H1 (cell line): ENCODE measurements around the gene ASAP2. TPM values are rescaled to one million over a fixed set of nuclear protein-coding genes. Genes with fewer than 3 reads are reported as not detected.

Experiments
- CTCF ChIA-PET: fragments of 300-600 bp; sonication (Branson Sonifier 250); formaldehyde crosslinking; loops from one replicate; lab custom pipeline; 2021; ENCODE audit not compliant: partially characterized antibody; lab: Charles Lee
- POLR2A ChIA-PET: fragments of 300-600 bp; sonication (Branson Sonifier 250); formaldehyde crosslinking; loops from one replicate; lab custom pipeline; 2021; ENCODE audit warnings: inconsistent platforms; ENCODE audit not compliant: partially characterized antibody; lab: Charles Lee
- DNase-seq, 2 experiments: peaks; one replicate each; pipeline versions ENCODE4 v3.0.0 to v3.0.0-alpha.2; 2010 to 2022; ENCODE audit warnings: low spot score in 2 of 2, low read depth in 1 of 2, mixed read lengths in 1 of 2
- FAIRE-seq: peaks from 2 replicates; lab custom pipeline; 2011; peaks lifted over from hg19 to GRCh38; lab: Jason Lieb, UNC
- H2AFZ ChIP-seq: 2 replicates; pipeline ENCODE4 v1.8.1; 2012; ENCODE audit warnings: low read length, inconsistent platforms
- H2AK5ac ChIP-seq: 2 replicates; pipeline ENCODE4 v1.6.1; 2013; ENCODE audit warnings: low read depth, low read length
- H2BK120ac ChIP-seq: replicated peaks from 2 replicates; pipeline ENCODE3; 2013; ENCODE audit warnings: low read depth, low read length, inconsistent platforms
- H2BK12ac ChIP-seq: 2 replicates; pipeline ENCODE4 v1.6.1; 2013; ENCODE audit warnings: low read depth, low read length
- H2BK15ac ChIP-seq: 2 replicates; pipeline ENCODE4 v1.6.1; 2013; ENCODE audit warnings: low read length
- H2BK20ac ChIP-seq: 2 replicates; pipeline ENCODE4 v1.6.1; 2013; ENCODE audit warnings: low read length
- H2BK5ac ChIP-seq: 2 replicates; pipeline ENCODE4 v1.6.1; 2013; ENCODE audit warnings: low read depth, low read length
- H3K14ac ChIP-seq: 2 replicates; pipeline ENCODE4 v1.6.1; 2013; ENCODE audit warnings: inconsistent platforms; ENCODE audit not compliant: insufficient read length
- H3K18ac ChIP-seq: 2 replicates; pipeline ENCODE4 v1.6.1; 2013; ENCODE audit warnings: low read length; ENCODE audit errors: extremely low read depth
- H3K23ac ChIP-seq: 2 replicates; pipeline ENCODE4 v1.6.1; 2013; ENCODE audit warnings: inconsistent platforms; ENCODE audit not compliant: insufficient read length
- H3K23me2 ChIP-seq: 2 replicates; pipeline ENCODE4 v1.6.1; 2013; ENCODE audit warnings: low read depth, low read length
- H3K27ac ChIP-seq: 2 replicates; pipeline ENCODE4 v1.6.1; 2011; ENCODE audit warnings: low read depth, low read length, inconsistent platforms
- H3K27me3 ChIP-seq, 4 experiments: replicated peaks in 1 of 4; 1 replicate in 1 of 4; 2 replicates in 3 of 4; pipeline versions ENCODE4 v1.6.1 to v1.8.1; 2011 to 2013; ENCODE audit warnings: low read length in 3 of 4, mild to moderate bottlenecking in 3 of 4, inconsistent platforms in 2 of 4, mixed read lengths in 2 of 4, moderate library complexity in 1 of 4; ENCODE audit not compliant: control insufficient read depth in 3 of 4, insufficient read depth in 3 of 4; ENCODE audit errors: extremely low read depth in 1 of 4
- H3K36me3 ChIP-seq, 4 experiments: 2 replicates each; pipeline versions ENCODE4 v1.6.1 to v1.8.1; 2011 to 2013; ENCODE audit warnings: mild to moderate bottlenecking in 4 of 4, low read length in 3 of 4, moderate library complexity in 2 of 4, control low read depth in 1 of 4, inconsistent platforms in 1 of 4; ENCODE audit not compliant: insufficient read depth in 4 of 4, control insufficient read depth in 2 of 4
- H3K4ac ChIP-seq: replicated peaks from 2 replicates; pipeline ENCODE3; 2013; ENCODE audit warnings: low read length, low read depth, mixed read lengths, inconsistent platforms; ENCODE audit not compliant: insufficient read length
- H3K4me1 ChIP-seq, 4 experiments: replicated peaks in 1 of 4; 1 replicate in 1 of 4; 2 replicates in 3 of 4; pipeline versions ENCODE4 v1.6.1 to v1.8.1; 2011 to 2013; ENCODE audit warnings: low read length in 3 of 4, inconsistent platforms in 2 of 4, mixed read lengths in 1 of 4; ENCODE audit not compliant: insufficient read depth in 4 of 4, control insufficient read depth in 3 of 4
- H3K4me2 ChIP-seq, 2 experiments: 2 replicates each; pipeline versions ENCODE4 v1.6.1 to v1.8.1; 2011 to 2013; ENCODE audit warnings: low read depth in 2 of 2, low read length in 2 of 2, control low read depth in 1 of 2, inconsistent platforms in 1 of 2, mild to moderate bottlenecking in 1 of 2; ENCODE audit not compliant: insufficient read depth in 1 of 2
- H3K4me3 ChIP-seq, 4 experiments: fragments of 200-600, 300-600 bp in 1 of 4; sonication (generic), shearing (Covaris generic), sonication (Bioruptor Twin) in 1 of 4; 2 replicates each; pipeline versions ENCODE4 v1.5.1 to v1.8.1; 2011 to 2016; ENCODE audit warnings: low read length in 4 of 4, low read depth in 3 of 4, control low read depth in 2 of 4, inconsistent platforms in 2 of 4, mild to moderate bottlenecking in 2 of 4, mixed read lengths in 1 of 4, moderate library complexity in 1 of 4; ENCODE audit not compliant: insufficient read depth in 2 of 4; ENCODE audit errors: extremely low read depth in 1 of 4
- H3K56ac ChIP-seq: replicated peaks from 2 replicates; pipeline ENCODE3; 2013; ENCODE audit warnings: low read depth, mild to moderate bottlenecking, mixed read lengths, low read length, inconsistent platforms; ENCODE audit not compliant: insufficient read length
- H3K79me1 ChIP-seq: 2 replicates; pipeline ENCODE4 v1.6.1; 2013; ENCODE audit warnings: low read depth, low read length, control low read depth
- H3K79me2 ChIP-seq, 2 experiments: 2 replicates each; pipeline versions ENCODE4 v1.6.1 to v1.8.1; 2012 to 2013; ENCODE audit warnings: low read length in 2 of 2, mild to moderate bottlenecking in 2 of 2, inconsistent platforms in 1 of 2; ENCODE audit not compliant: insufficient read depth in 2 of 2, control insufficient read depth in 1 of 2
- H3K9ac ChIP-seq, 4 experiments: replicated peaks in 1 of 4; 1 replicate in 1 of 4; 2 replicates in 3 of 4; pipeline versions ENCODE4 v1.6.1 to v1.8.1; 2011 to 2013; ENCODE audit warnings: low read depth in 3 of 4, low read length in 3 of 4, control low read depth in 2 of 4, mild to moderate bottlenecking in 2 of 4, moderate library complexity in 2 of 4, inconsistent platforms in 1 of 4; ENCODE audit errors: extremely low read depth in 1 of 4
- H3K9me3 ChIP-seq, 2 experiments: 2 replicates each; pipeline versions ENCODE4 v1.6.1 to v1.8.1; 2012 to 2013; ENCODE audit warnings: mild to moderate bottlenecking in 2 of 2, moderate library complexity in 2 of 2, control low read depth in 1 of 2, inconsistent platforms in 1 of 2, low read depth in 1 of 2, low read length in 1 of 2, mixed read lengths in 1 of 2; ENCODE audit not compliant: insufficient read depth in 2 of 2
- H4K20me1 ChIP-seq, 2 experiments: replicated peaks in 1 of 2; 2 replicates each; pipeline versions ENCODE3 to v1.8.1; 2011 to 2013; ENCODE audit warnings: inconsistent platforms in 2 of 2, low read length in 2 of 2, mild to moderate bottlenecking in 1 of 2; ENCODE audit not compliant: insufficient read depth in 2 of 2, control insufficient read depth in 1 of 2
- H4K5ac ChIP-seq: 2 replicates; pipeline ENCODE4 v1.6.1; 2013; ENCODE audit warnings: low read length, low read depth, mixed read lengths, inconsistent platforms; ENCODE audit not compliant: insufficient read length
- H4K8ac ChIP-seq: 2 replicates; pipeline ENCODE4 v1.8.0; 2013; ENCODE audit warnings: mild to moderate bottlenecking, moderate library complexity, low read length, inconsistent platforms; ENCODE audit not compliant: insufficient read depth; ENCODE audit errors: extremely low read depth
- H4K91ac ChIP-seq: replicated peaks from 2 replicates; pipeline ENCODE3; 2013; ENCODE audit warnings: low read length, mixed read lengths, inconsistent platforms; ENCODE audit not compliant: insufficient read length
- ATF3 ChIP-seq: IDR thresholded peaks from 2 replicates; pipeline ENCODE4 v1.6.1; 2011; ENCODE audit warnings: low read depth, mild to moderate bottlenecking, low read length; ENCODE audit not compliant: insufficient read depth
- E2F6 ChIP-seq: IDR thresholded peaks from 2 replicates; pipeline ENCODE4 v1.6.1; 2012; ENCODE audit warnings: inconsistent platforms
- JUND ChIP-seq: IDR thresholded peaks from 2 replicates; pipeline ENCODE4 v1.6.1; 2011; ENCODE audit warnings: mild to moderate bottlenecking, improper control_type of control experiment, low read length
- KDM5A ChIP-seq: fragments of 200-600 bp; IDR thresholded peaks from 2 replicates; pipeline ENCODE4 v1.7.1; 2012; ENCODE audit warnings: mild to moderate bottlenecking, low read length, inconsistent platforms, mixed read lengths
- MAFK ChIP-seq: IDR thresholded peaks from 2 replicates; pipeline ENCODE4 v1.6.1; 2012; ENCODE audit warnings: low read depth, mild to moderate bottlenecking, improper control_type of control experiment, low read length
- MAX ChIP-seq: IDR thresholded peaks from 2 replicates; pipeline ENCODE4 v1.6.1; 2012; ENCODE audit warnings: inconsistent platforms
- NRF1 ChIP-seq: IDR thresholded peaks from 2 replicates; pipeline ENCODE4 v1.6.1; 2011; ENCODE audit warnings: mild to moderate bottlenecking, low read depth, low read length, improper control_type of control experiment
- RAD21 ChIP-seq, 2 experiments: IDR thresholded peaks in 1 of 2; conservative IDR thresholded peaks in 1 of 2; 2 replicates each; pipeline ENCODE4 v1.6.1; 2011; ENCODE audit warnings: low read depth in 2 of 2, low read length in 2 of 2, improper control_type of control experiment in 1 of 2, inconsistent platforms in 1 of 2, mild to moderate bottlenecking in 1 of 2, moderate library complexity in 1 of 2
- SP1 ChIP-seq: IDR thresholded peaks from 2 replicates; pipeline ENCODE4 v1.6.1; 2011; ENCODE audit warnings: low read depth, low read length
- SRF ChIP-seq: IDR thresholded peaks from 2 replicates; pipeline ENCODE4 v1.6.1; 2011; ENCODE audit warnings: mild to moderate bottlenecking, low read depth, low read length, moderate library complexity
- TEAD4 ChIP-seq: IDR thresholded peaks from 2 replicates; pipeline ENCODE4 v1.6.1; 2012; ENCODE audit warnings: low read depth, low read length, inconsistent platforms, mixed read lengths
- USF2 ChIP-seq: IDR thresholded peaks from 2 replicates; pipeline ENCODE4 v1.6.1; 2011; ENCODE audit warnings: low read length, improper control_type of control experiment
- WGBS, 2 experiments: shearing (Covaris generic) in 1 of 2; methylation state at CpG; one replicate each; pipeline versions ENCODE4 v1.1.6 to v1.1.7; 2013 to 2015; ENCODE audit warnings: low lambda C conversion rate in 2 of 2, mixed read lengths in 2 of 2, inconsistent platforms in 1 of 2, low coverage in 1 of 2, missing lambda C conversion rate in 1 of 2; ENCODE audit not compliant: insufficient replicate concordance in 2 of 2, insufficient coverage in 1 of 2, insufficient read length in 1 of 2; ENCODE audit errors: extremely low coverage in 1 of 2, missing lambda C conversion rate in 1 of 2; 5-methylcytosine and 5-hydroxymethylcytosine counted together
- polyA plus RNA-seq, 7 experiments: library from polyadenylated mRNA; depleted of rRNA in 3 of 7; stranded (reverse) in 5 of 7; unstranded in 2 of 7; fragments of >200 nt in 5 of 7; fragments of 200-250 nt in 2 of 7; gene quantifications; 1 replicate in 5 of 7; 2 replicates in 1 of 7; 4 replicates in 1 of 7; pipeline versions ENCODE4 v1.2.1 to v1.2.3, GENCODE V29; 2011 to 2013; ENCODE audit warnings: missing spikeins in 2 of 7, mixed read lengths in 2 of 7
- total RNA-seq: library from RNA; stranded (reverse); fragmentation: NEBNext Ultra II Directional; extraction: Animal tissue kit (Norgen Biotek cat#: 25700); gene quantifications from 2 replicates; pipeline ENCODE4 v1.2.1, GENCODE V29; 2021

Gene ASAP2
- total and polyA plus RNA-seq, 2 of the 8 experiments (the other 6 are each of a cell fraction or from before 2014, with no cell fraction given), result 10.2 to 18.7 TPM

GRCh38 chr2:9247786-9248185, 41.2 kb downstream of the ASAP2 start:
- H3K4ac ChIP-seq, result no peak overlapping the region
- no peak overlapping the region for H3K4me3 ChIP-seq
- no peak overlapping the region for H2AFZ ChIP-seq
- ChIA-PET CTCF (interaction anchor here (0.7 to 2.9 kb wide), 3 partner anchors 15 to 108 kb away, joined by 3 to 9 read pairs (median 9); no protein-coding TSS in a partner anchor), POLR2A (no interaction called here)
- no peak overlapping the region for H3K18ac ChIP-seq
- H2BK5ac ChIP-seq, result no peak overlapping the region
- no peak overlapping the region for H2AK5ac ChIP-seq
- no peak overlapping the region for H3K56ac ChIP-seq
- H3K36me3 ChIP-seq, result no peaks in the 10 kb centered on the region
- H2BK20ac ChIP-seq, result no peak overlapping the region
- no peak overlapping the region for H4K5ac ChIP-seq
- no peak overlapping the region for H3K14ac ChIP-seq
- no peak overlapping the region for H2BK15ac ChIP-seq
- no peak overlapping the region for H2BK12ac ChIP-seq
- H3K4me1 ChIP-seq, result peaks cover 6 to 15% (median 13%) of the 10 kb centered on the region in 4 experiments; a peak in 6 of 7 replicates
- no peak overlapping the region for H3K27ac ChIP-seq
- peaks cover 9% of the 10 kb centered on the region for H3K79me1 ChIP-seq
- no peak overlapping the region for H3K23ac ChIP-seq
- no peak for DNase-seq
- H4K91ac ChIP-seq, result no peak overlapping the region
- no peak overlapping the region for H3K9ac ChIP-seq
- H3K79me2 ChIP-seq, result peaks cover 0 to 48% of the 10 kb centered on the region in 2 experiments; a peak in 3 of 4 replicates
- FAIRE-seq, result no peak
- 86% methylated on average over 6 of the region's 6 CpGs; no CpG with 5 or more reads in 1 of the 2 experiments for WGBS, 2 experiments
- H4K20me1 ChIP-seq, result peaks cover 0 to 5% of the 10 kb centered on the region in 2 experiments
- H4K8ac ChIP-seq, result no peak overlapping the region
- no peak overlapping the region for H3K4me2 ChIP-seq
- H3K23me2 ChIP-seq, result no peaks in the 10 kb centered on the region
- H3K9me3 ChIP-seq, result no peaks in the 10 kb centered on the region
- no peaks in the 10 kb centered on the region; a peak in 1 of 7 replicates for H3K27me3 ChIP-seq
- H2BK120ac ChIP-seq, result no peak overlapping the region
- TF ChIP-seq JUND, result no peak
- no peak for TF ChIP-seq SP1
- no peak for TF ChIP-seq NRF1
- TF ChIP-seq ATF3, result no peak
- TF ChIP-seq RAD21 (IDR thresholded peaks at IDR 0.05 in 1 of 2, conservative IDR thresholded peaks at IDR 0.05 in 1 of 2; ENCODE audit: low read depth in 2 of 2, low read length in 2 of 2), result no peak
- TF ChIP-seq SRF, result no peak
- TF ChIP-seq E2F6, result no peak
- TF ChIP-seq TEAD4, result no peak
- no peak for TF ChIP-seq KDM5A
- TF ChIP-seq USF2, result no peak
- TF ChIP-seq MAX, result no peak
- no peak for TF ChIP-seq MAFK
